Measurements from ENCODE around the gene GRIK4.
A peak's percentile ranks its signal among the peaks of the same experiment; 100 is the strongest.

The GRIK4 gene

DNA sequence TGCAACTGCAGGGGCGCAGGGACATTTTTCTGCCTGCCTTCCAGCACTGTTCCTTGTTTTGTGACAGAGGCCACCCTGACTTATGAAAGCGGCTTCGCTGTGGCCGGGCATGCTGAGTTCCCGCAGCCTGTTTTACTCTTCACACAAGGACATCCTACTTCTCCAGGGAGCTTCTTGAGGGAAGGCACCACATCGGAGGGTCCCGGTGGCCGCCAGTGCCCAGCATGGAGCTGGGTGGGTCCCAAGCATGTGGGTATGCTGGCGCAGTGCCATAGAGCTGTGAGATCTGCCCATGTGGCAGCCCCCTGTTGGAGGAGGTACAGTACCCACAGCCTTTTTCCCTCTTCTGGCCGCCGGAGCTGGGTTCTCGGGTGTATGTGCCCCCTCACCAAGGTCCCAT, 136.1 kb downstream of the GRIK4 start:
- peaks cover 27% of the 10 kb centered on the region for H3K27me3 Mint-ChIP-seq

DNA sequence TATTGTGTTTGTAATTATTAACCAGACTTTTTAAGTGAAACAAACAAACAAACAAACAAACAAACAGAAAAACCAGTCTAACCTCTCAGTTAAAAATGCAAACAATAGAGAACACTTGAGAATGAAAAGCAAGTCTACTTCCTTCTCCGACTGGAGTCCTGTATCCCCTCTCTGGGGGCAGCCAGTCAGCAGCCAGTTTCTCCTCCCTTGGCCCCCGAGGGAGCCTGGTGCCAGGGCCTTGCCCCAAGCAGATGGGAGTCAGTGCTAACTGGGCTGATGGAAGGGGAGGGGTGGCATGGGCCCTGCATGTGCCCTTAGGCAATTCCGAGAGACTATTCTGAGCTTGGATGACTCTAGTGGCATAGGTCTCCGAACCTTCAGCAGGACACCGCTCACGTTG, 137.2 kb downstream of the GRIK4 start:
- H3K4me1 Mint-ChIP-seq (ENCODE audit: low read depth), result no peaks in the 10 kb centered on the region
- DNase-seq, result no peak
- no peak overlapping the region for H3K27ac Mint-ChIP-seq
- no peak overlapping the region for H3K4me3 Mint-ChIP-seq
- H3K36me3 Mint-ChIP-seq (ENCODE audit: low read depth), result no peaks in the 10 kb centered on the region
- H3K9me3 Mint-ChIP-seq, result peaks cover 4% of the 10 kb centered on the region
- H3K27me3 Mint-ChIP-seq, result peaks cover 19% of the 10 kb centered on the region

More for the DNA sequence above, 136.1 kb downstream of the GRIK4 start:
- Mint-ChIP-seq H3K9me3 (no peaks in the 10 kb centered on the region), H3K27ac (no peak overlapping the region), H3K4me1 (ENCODE audit: low read depth) (no peaks in the 10 kb centered on the region), H3K4me3 (no peak overlapping the region), H3K36me3 (ENCODE audit: low read depth) (no peaks in the 10 kb centered on the region)
- no peak for DNase-seq

DNA sequence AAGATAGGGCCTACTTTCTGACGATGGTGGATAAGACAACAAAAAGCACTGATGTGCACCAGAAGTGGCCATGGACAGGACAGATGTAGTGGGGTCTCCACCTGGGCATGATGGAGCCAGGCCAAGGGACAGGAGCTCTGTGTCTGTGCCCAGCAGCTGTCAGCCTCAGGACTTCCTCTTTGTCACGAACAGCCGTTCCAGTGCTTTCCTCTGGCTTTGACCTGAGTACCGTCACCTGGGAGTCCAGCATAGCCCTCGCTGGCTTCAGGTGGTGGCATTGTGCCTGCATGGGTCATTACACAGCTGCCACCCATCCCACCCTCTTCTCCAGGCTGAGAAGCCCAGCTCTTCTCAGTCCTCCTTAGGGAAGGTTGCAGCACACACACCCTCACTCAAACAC, 137.8 kb downstream of the GRIK4 start:
- Mint-ChIP-seq H3K4me3 (no peak overlapping the region), H3K4me1 (ENCODE audit: low read depth) (no peaks in the 10 kb centered on the region), H3K36me3 (ENCODE audit: low read depth) (no peaks in the 10 kb centered on the region), H3K9me3 (peaks cover 4% of the 10 kb centered on the region), H3K27ac (no peak overlapping the region), H3K27me3 (peaks cover 19% of the 10 kb centered on the region)
- DNase-seq, result no peak

DNA sequence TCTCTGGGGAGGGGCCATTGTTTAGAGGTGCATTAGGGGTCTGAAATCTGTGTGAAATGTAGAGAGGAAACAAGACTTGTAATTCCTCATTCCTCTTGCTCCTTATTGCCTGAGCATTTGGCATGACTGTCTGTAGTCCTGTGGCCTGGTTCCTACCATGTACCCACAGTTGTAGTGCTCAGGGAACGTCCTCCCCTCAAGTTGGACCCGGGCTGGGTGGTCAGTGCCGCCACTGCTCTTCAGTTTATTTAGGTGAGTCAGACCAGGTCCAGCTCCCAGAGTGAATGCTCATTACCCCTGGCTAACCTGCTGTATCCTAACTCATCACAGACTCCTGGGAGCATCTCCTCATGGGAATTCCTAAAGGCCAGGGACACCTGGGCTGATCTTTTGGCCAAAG, 139.8 kb downstream of the GRIK4 start:
- no peak for DNase-seq
- peaks cover 28% of the 10 kb centered on the region for H3K27me3 Mint-ChIP-seq
- H3K9me3 Mint-ChIP-seq, result peaks cover 4% of the 10 kb centered on the region
- no peaks in the 10 kb centered on the region for H3K36me3 Mint-ChIP-seq (ENCODE audit: low read depth)
- H3K4me1 Mint-ChIP-seq (ENCODE audit: low read depth), result no peaks in the 10 kb centered on the region
- H3K27ac Mint-ChIP-seq, result no peak overlapping the region
- H3K4me3 Mint-ChIP-seq, result no peak overlapping the region

DNA sequence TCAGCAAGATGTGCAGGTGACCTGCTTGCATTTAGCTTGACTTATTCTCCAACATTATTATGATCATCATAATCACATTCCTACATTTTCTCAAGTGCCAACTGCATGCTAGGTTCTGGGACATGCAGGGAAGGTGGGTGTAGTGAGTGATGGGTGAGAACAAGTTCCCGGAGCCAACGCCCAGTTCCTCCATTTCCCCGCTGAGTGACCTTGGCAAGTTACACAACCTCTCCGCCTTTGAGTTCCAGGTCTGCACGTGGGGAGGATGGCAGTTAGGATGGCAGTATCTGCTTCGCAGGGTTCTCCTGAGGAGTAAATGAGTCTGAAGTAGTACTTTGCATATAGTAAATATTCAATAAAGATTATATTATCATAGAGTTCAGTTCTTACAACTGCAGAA, 140.3 kb downstream of the GRIK4 start:
- no peaks in the 10 kb centered on the region for H3K36me3 Mint-ChIP-seq (ENCODE audit: low read depth)

DNA sequence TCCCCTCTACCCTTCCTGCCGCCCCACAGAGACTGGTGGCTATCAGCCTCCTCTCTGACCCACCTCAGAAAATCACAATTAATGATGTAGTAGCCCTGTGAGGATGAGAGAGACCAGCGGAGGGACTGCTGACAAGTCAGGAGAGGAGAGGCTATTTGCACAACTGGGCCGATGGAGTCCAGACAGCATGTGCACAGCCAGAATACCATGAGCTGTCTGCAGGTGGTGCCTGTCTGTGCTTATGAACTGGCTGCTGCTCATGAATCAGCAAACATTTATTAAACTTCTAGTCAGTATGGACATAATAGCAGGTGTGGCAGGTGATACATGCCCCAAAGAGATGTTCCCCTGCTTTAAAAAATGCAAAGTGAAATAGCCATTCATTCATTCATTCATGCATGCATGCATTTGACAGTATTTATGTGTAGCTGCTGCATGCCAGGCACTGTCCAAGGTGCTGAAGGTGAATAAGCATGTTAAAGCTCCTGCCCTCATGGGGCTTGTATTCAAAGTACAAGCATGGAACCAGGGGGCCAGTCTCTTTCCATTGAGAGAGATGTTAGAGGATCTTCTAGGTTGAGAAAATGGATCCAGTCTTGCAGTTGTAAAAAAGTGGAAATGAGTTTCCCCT, 141.3 kb downstream of the GRIK4 start:
- peaks cover 24% of the 10 kb centered on the region for H3K27me3 Mint-ChIP-seq
- H3K9me3 Mint-ChIP-seq, result peaks cover 4% of the 10 kb centered on the region
- no peak for DNase-seq
- no peak overlapping the region for H3K4me3 Mint-ChIP-seq
- H3K4me1 Mint-ChIP-seq (ENCODE audit: low read depth), result no peaks in the 10 kb centered on the region
- no peak overlapping the region for H3K27ac Mint-ChIP-seq
- H3K36me3 Mint-ChIP-seq (ENCODE audit: low read depth), result no peaks in the 10 kb centered on the region

More for the DNA sequence above, 140.3 kb downstream of the GRIK4 start:
- H3K9me3 Mint-ChIP-seq, result peaks cover 4% of the 10 kb centered on the region
- H3K4me3 Mint-ChIP-seq, result no peak overlapping the region
- no peaks in the 10 kb centered on the region for H3K4me1 Mint-ChIP-seq (ENCODE audit: low read depth)
- H3K27ac Mint-ChIP-seq, result no peak overlapping the region
- H3K27me3 Mint-ChIP-seq, result peaks cover 28% of the 10 kb centered on the region
- no peak for DNase-seq

DNA sequence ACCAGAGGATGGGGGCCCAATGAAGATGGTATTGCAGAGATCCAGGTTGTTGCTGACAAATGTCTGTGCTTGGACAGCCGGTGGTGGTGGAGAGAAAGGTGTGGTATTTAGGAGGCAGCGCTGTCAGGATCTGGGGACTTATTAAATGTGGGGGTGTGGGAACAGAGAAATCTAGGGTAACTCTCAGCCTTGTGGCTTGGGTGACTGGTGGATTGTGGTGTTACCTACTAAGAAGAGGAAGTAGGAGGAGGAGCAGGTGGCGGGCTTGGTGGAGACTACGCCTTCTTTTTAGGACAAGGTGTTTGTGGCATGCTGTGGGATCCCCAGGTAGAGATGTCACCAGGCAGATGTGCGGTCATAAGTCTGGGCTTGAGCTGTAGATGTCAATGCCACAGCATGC, 144.0 kb downstream of the GRIK4 start:
- Mint-ChIP-seq H3K36me3 (ENCODE audit: low read depth) (no peaks in the 10 kb centered on the region), H3K27ac (no peak overlapping the region), H3K9me3 (peaks cover 4% of the 10 kb centered on the region), H3K4me3 (no peak overlapping the region), H3K27me3 (peaks cover 23% of the 10 kb centered on the region), H3K4me1 (ENCODE audit: low read depth) (no peaks in the 10 kb centered on the region)
- no peak for DNase-seq

DNA sequence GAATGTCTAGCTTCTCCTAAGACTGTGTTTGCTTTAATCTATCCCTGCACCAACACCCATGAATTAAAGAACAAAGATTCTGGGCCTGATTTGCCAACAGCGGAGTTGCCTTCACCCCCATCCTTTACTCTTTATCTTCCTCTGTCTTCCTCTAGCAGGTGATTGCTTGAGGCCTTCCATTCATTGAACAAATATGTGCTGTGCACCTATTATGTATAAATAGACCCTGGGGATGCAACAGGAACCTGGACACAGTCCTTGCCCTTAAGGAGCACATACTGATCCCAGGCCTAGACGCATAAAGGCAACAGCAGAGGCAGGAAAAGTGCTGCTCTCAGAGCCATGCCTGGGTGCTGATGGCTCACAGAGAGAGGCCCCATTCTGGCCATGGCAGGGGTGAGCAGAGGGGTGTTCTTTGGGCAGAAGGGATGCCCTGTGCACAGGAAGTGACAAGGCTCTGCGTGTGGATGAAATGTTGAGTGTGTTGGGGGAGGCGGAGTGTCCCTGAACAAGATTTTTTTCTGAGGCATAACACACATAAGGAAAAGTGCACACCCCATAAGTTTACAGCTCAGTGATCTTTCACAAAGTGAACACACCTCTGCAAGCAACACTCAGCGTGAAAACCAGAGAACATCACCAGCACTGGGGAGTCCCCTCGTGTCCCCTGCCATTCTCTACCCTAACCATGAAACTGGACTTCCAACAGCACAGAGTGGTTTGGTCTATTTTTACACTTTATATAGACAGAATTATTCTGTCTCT, 145.9 kb downstream of the GRIK4 start:
- no peak overlapping the region for H3K27ac Mint-ChIP-seq
- no peak overlapping the region for H3K4me3 Mint-ChIP-seq
- H3K4me1 Mint-ChIP-seq (ENCODE audit: low read depth), result no peaks in the 10 kb centered on the region
- H3K9me3 Mint-ChIP-seq, result peaks cover 4% of the 10 kb centered on the region
- H3K27me3 Mint-ChIP-seq, result peaks cover 38% of the 10 kb centered on the region
- H3K36me3 Mint-ChIP-seq (ENCODE audit: low read depth), result no peaks in the 10 kb centered on the region
- DNase-seq, result no peak

DNA sequence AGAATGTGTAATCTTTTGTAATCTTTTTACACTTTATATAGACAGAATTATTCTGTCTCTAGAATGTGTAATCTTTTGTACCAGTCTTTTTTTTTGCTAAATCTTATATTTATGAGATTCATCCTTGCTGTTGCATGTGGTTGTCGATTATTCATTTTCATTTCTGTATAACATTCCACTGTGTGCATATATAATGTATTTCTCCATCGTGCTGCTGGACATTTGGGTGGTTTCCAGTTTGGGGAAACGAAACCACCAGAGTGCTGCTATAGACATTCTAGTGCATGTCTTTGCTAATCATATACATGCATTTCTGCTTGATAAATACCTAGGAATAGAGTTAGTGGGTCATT, 146.5 kb downstream of the GRIK4 start:
- H3K4me3 Mint-ChIP-seq, result no peak overlapping the region
- no peak overlapping the region for H3K27ac Mint-ChIP-seq
- peaks cover 3% of the 10 kb centered on the region for H3K9me3 Mint-ChIP-seq
- H3K27me3 Mint-ChIP-seq, result peaks cover 38% of the 10 kb centered on the region
- H3K4me1 Mint-ChIP-seq (ENCODE audit: low read depth), result no peaks in the 10 kb centered on the region
- no peaks in the 10 kb centered on the region for H3K36me3 Mint-ChIP-seq (ENCODE audit: low read depth)
- DNase-seq, result no peak

DNA sequence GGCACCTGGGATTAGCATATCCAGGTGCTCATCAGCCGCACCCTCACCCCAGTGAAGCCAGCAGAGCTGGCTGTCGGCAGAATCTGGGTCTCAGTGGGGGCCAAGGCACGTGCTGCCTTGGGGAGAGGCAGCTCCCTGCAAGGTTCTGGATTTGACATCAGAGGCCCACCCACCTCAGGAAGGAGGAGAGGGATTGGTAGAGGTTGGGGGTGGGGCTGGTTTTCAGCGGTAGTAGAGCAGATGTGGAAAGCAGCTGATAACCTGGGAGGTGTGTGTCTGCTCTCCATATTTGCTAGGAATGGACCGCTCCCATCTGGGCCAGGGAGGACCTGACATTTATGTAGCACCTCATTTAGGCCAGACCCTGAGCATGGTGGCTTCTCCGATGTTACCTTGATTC, 147.5 kb downstream of the GRIK4 start:
- Mint-ChIP-seq H3K4me3 (no peak overlapping the region), H3K27me3 (peaks cover 44% of the 10 kb centered on the region), H3K36me3 (ENCODE audit: low read depth) (no peaks in the 10 kb centered on the region), H3K4me1 (ENCODE audit: low read depth) (no peaks in the 10 kb centered on the region), H3K9me3 (no peaks in the 10 kb centered on the region), H3K27ac (no peak overlapping the region)
- no peak for DNase-seq

DNA sequence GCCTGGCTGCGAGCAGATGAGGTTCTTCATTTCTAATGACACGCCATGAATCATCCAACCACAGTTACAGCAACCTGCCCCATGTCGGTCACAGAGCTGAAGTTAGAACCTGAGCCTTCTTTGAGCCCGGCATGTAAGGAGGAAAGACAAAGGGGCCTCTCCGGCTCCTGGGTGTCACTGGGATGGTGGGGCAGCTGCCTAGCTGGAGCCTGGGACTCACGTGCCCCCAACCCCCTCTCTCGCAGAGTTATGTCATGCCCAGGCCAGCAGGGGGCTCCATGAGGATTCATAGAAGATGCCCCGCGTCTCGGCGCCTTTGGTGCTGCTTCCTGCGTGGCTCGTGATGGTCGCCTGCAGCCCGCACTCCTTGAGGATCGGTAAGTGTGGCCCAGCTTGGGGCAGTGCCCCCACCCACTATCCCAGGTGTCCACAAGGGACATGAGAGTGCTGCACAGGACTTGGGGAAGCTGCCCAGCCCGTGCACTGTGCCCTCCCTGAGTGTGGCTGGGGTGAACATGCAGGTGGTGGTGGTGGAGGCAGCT, 148.5 kb downstream of the GRIK4 start:
- Mint-ChIP-seq H3K4me1 (ENCODE audit: low read depth) (no peaks in the 10 kb centered on the region), H3K36me3 (ENCODE audit: low read depth) (no peaks in the 10 kb centered on the region), H3K4me3 (no peak overlapping the region), H3K27ac (no peak overlapping the region), H3K9me3 (no peaks in the 10 kb centered on the region), H3K27me3 (peaks cover 40% of the 10 kb centered on the region)
- peak; percentile 32 for DNase-seq

DNA sequence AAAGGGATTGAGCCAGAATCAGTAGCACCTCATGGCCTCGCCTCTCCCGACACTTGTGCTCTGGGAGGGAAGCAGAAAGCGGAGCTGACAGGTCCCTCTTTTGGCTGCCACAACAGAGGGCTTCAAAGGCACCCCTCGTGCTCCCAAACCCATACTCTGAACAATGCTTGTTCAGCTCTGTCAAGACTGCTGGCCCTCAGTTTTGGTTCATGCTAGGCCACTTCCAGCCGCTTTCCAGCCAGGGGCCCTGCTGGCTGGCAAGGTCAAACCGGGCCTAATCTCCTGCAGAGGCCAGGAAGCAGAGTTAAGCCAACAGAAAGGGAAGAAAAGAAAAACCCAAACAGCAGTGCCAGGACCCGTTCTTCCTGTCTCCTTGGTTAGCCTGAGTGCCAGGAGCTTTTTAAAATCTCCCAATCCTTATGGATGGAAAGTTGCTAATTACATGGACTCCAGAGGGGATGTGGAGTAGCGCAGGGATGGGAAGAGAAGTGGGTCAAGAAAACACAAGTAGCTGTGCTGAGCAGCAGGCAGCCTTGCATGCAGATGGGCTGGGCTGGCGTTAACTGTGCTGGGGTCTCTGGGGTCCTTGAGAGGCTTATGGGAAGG, 150.6 kb downstream of the GRIK4 start:
- H3K4me1 Mint-ChIP-seq (ENCODE audit: low read depth), result no peaks in the 10 kb centered on the region
- no peaks in the 10 kb centered on the region for H3K36me3 Mint-ChIP-seq (ENCODE audit: low read depth)
- peaks cover 51% of the 10 kb centered on the region for H3K27me3 Mint-ChIP-seq
- DNase-seq, result no peak
- H3K9me3 Mint-ChIP-seq, result no peaks in the 10 kb centered on the region
- H3K4me3 Mint-ChIP-seq, result no peak overlapping the region
- no peak overlapping the region for H3K27ac Mint-ChIP-seq

DNA sequence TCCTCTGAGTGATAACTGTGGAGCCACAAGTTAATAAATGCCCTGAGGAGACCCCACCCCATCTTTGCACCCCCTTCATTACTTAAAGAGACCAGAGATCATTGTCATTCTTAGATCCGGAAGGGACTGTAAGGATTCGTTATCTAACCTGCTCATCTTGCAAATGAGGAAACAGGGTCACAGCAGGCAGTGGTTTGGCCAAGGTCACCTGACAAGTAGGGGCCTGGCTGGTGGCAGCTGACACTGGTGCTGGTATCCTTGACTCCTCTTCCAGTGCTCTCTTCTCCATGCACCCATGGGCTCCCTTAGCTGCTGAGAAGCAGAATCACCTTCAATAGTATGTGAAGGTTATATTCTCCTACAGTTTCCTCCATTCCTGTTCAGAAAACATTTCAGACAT, 151.6 kb downstream of the GRIK4 start:
- Mint-ChIP-seq H3K9me3 (no peaks in the 10 kb centered on the region), H3K36me3 (ENCODE audit: low read depth) (no peaks in the 10 kb centered on the region), H3K27ac (no peak overlapping the region), H3K4me1 (ENCODE audit: low read depth) (no peaks in the 10 kb centered on the region), H3K4me3 (no peak overlapping the region), H3K27me3 (peaks cover 51% of the 10 kb centered on the region)
- no peak for DNase-seq

DNA sequence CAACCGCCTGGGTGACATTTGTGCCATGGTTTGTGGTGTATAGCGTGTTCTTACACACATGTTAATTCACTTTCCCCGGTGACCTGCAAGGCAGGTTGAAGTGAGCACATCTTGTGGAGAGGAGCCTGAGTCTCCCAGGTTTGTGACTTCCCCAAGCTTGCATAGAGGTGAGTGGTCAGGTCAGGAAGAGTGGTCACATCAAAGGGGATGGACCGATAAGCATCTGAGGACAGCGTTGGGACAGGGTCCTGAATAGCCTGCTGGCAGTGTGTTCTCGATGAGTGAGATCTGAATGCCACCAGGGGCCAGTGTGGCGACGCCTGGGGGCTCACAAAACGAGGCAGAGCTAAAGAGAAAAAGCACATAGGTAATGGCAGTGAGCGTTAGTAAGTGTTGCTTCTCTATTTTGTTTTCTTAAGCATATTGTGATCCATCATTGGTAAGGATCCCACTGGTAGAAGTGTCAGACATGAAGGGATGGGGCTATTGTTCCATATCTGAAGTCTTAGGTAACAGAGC, 154.6 kb downstream of the GRIK4 start:
- Mint-ChIP-seq H3K36me3 (ENCODE audit: low read depth) (no peaks in the 10 kb centered on the region), H3K27me3 (peaks cover 37% of the 10 kb centered on the region), H3K4me1 (ENCODE audit: low read depth) (no peaks in the 10 kb centered on the region), H3K27ac (no peak overlapping the region), H3K9me3 (no peaks in the 10 kb centered on the region), H3K4me3 (no peak overlapping the region)
- DNase-seq, result no peak

DNA sequence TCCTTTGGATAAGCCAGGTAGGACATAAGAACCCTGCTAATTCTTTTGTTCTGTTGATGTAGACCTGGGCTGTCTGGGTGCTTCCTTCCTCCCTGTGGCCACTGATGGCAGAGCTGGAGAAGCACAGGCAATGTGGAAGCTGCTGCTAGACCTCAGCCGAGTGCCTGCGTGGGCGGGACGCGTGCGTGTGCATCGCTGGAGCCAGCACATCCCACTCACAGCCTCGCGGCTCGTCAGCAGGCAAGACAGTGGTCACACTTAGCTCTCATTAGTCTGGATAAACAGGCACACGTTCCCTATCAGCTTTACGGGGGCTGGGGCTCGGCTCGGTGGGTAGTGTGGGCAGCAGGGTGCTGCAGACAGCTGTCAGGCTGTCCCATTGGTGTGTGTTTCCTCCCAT, 155.7 kb downstream of the GRIK4 start:
- Mint-ChIP-seq H3K27me3 (peaks cover 36% of the 10 kb centered on the region), H3K9me3 (no peaks in the 10 kb centered on the region), H3K36me3 (ENCODE audit: low read depth) (no peaks in the 10 kb centered on the region), H3K4me3 (no peak overlapping the region), H3K4me1 (ENCODE audit: low read depth) (no peaks in the 10 kb centered on the region), H3K27ac (no peak overlapping the region)
- no peak for DNase-seq
